ENCODE measurements around the gene OR8G5.

DNA sequence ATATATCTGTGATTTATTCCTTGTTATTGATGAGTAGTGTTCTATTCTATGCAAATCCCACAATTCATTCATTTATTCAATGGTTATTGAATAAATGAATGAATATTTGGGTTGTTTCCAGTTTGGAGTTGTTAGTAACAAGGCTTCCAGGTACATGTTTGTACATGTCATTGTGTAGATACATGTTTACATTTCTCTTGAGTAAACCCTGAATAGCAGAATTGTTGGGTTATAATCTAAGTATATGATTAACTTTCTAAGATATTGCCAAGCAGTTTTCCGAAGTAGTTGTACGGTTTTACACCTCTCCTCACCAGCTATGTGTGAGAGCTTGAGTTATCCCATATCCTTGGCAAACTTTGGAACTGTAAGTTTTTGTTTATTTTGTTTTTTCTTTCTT, 33.8 kb upstream of the OR8G5 start:
- TF ChIP-seq, protein P1, sequence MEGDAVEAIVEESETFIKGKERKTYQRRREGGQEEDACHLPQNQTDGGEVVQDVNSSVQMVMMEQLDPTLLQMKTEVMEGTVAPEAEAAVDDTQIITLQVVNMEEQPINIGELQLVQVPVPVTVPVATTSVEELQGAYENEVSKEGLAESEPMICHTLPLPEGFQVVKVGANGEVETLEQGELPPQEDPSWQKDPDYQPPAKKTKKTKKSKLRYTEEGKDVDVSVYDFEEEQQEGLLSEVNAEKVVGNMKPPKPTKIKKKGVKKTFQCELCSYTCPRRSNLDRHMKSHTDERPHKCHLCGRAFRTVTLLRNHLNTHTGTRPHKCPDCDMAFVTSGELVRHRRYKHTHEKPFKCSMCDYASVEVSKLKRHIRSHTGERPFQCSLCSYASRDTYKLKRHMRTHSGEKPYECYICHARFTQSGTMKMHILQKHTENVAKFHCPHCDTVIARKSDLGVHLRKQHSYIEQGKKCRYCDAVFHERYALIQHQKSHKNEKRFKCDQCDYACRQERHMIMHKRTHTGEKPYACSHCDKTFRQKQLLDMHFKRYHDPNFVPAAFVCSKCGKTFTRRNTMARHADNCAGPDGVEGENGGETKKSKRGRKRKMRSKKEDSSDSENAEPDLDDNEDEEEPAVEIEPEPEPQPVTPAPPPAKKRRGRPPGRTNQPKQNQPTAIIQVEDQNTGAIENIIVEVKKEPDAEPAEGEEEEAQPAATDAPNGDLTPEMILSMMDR (conservative IDR thresholded peaks at IDR 0.05; ENCODE audit: low read length) = no peak
- TF ChIP-seq EZH2phosphoT487 (IDR thresholded peaks at IDR 0.05; ENCODE audit: borderline replicate concordance, low read depth, low read length) = no peak
